ENCODE measurements around the gene TMEM101.
A peak's percentile ranks its signal among the peaks of the same experiment; 100 is the strongest.
"Not testable (repeated sequence)": the region's sequence is repeated elsewhere in the genome, so short reads cannot be mapped to it uniquely, and the experiment has no call there.

Gene TMEM101

DNA sequence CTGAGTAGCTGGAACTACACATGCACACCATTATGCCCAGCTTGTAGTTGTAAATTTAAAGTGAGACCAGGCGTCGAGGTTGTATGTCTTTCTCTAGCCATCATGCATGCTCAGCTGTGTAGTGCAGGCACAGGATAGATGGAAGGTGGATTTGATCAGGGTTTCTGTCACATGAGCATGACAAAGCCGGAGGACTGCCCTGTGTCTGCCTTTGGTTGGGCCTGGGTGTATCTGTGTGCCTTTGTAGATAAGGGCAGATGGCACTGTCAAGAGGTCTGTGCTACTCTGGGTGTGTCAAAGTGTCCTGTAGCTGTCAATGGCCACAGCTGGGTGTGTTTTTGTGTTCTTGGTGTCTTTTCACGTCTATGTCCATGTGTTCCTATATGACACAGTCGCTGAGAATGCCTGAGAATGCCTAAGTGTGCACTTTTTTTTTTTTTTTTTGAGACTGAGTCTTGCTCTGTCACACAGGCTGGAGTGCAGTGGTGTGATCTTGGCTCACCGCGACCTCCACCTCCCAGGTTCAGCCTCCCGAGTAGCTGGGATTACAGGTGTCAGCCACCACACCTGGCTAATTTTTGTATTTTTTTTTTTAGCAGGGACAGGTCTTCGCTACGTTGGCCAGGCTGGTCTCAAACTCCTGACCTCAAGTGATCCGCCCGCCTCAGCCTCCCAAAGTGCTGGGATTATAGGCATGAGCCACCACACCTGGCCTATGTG lies 14.5 kb downstream of the TMEM101 start:
- DNase-seq (ENCODE audit: low spot score): no peak

DNA sequence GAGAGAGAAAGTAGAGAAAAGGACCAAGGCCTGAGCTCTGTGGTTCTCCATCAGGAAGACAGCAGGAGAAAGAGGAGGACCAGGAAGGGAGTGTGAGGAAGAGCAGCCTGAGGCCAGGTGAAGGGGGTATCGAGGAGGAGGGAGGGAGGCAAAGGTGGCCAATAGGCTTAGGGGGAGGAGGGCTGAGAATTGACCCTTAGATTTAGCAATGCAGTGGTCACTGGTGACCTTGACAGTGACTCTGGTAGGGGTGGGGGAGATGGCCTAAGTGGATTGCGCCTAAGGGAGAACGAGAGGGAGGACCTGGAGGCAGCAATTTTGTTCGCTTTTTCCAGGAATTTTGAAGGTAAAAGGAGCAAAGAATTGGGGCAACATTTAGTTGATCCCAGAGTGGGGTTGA lies 15.7 kb downstream of the TMEM101 start:
- DNase-seq (ENCODE audit: low spot score): no peak

DNA sequence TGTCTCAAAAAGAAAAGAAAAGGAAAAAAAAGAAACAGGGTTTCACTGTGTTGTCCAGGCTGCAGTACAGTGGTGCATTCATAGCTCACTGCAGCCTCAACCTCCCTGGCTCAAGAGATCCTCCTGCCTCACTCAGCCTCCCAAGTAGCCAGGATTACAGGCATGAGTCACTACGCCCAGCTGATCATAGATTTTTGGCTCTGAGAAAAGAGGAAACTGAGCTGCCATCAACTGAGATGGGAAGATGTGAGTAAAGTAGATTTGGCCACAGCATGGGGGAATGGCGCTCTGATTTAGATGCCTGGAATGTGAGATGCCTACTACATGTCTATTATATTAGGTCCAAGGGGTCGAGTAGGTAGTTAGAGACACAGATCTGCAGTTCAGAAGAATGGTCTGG lies 16.2 kb downstream of the TMEM101 start:
- peak; percentile 30 for DNase-seq (ENCODE audit: low spot score)

DNA sequence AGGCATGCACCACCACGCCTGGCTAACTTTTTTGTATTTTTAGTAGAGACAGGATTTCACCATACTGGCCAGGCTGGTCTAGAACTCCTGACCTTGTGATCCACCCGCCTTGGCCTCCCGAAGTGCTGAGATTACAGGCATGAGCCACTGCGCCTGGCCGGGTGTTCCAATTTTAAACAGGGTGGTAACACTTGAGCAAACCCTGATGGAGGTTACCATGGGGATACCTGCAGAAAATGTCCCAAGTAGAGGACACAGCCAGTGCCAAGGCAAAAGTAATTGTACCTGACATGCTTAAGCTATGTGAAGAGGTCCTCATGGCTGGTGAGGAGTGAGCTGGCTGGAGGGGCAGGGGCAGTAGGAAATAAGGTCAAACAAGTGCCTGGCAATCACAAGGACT lies 17.6 kb downstream of the TMEM101 start:
- not testable (repeated sequence) for DNase-seq (ENCODE audit: low spot score)

DNA sequence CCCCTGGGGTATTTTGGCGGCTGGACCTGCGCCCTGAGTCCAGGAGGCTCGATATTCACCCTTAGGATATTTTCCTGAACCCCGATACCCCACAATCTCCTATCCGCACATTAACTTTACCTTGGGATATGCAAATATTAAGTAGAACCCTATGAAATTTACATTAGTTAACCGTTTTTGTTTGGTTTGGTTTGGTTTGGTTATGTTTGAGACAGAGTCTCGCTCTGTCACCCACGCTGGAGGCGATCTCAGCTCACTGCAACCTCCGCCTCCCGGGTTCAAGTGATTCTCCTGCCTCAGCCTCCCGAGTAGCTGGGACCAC lies 19.7 kb downstream of the TMEM101 start:
- DNase-seq (ENCODE audit: low spot score): no peak

DNA sequence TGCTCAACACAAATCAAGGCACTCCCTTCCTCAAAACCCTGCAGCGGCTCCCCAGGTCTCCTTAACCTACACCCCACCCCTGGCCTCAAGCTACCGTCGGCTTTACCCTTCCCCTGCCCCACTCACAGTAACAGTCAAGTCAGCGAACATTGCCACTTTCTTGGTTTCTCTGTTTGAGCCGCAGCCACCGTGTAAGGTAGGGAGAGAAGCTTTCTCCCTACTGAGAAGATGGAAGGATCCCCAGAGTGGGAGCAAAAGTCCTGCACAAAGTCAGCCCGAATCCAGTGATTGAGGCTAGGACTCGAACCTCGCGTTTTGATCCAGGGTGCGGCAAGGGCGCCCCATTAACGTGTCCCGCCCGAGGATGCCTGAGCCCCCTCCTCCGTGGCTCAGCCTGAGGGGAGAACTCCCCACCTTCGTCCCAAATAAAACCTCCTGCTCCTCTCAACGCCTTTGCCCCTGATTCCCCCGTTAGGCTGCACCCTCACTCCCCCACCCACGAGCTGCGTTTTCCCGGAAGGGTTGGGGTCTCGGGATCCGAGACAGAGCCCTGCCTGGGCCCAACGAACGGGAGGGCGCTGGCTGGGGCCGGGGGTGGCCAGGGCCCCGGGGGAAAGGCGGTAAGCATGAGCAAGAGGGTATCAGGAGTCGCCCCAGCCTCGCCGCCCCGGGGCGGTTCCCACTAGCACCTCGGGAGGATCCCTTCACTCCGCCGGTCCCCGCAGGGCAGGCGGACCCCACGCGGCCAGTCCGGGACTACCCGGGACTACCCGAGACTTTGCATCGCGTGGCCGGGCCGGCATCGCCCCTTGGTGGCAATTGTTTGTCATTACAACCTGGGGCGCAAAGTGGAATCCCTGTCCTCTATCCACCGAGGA lies 20.3 kb downstream of the TMEM101 start:
- DNase-seq (ENCODE audit: low spot score): peak; percentile 62

DNA sequence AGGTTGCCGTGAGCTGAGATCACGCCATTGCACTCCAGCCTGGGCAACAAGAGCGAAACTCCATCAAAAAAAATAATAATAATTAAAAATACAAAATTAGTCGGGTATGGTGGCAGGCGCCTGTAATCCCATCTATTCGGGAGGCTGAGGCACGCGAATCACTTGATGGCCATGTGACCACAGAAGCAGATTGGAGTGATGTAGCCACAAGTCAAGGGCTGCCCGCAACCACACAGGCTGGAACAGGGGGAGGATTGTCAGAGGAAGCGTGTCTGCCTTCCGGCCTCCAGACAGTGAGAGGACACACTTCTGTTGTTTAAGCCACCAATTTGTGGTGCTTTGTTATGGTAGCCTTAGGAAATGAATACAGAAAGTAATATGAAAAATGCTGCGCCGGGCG lies 22.1 kb downstream of the TMEM101 start:
- DNase-seq (ENCODE audit: low spot score): no peak

DNA sequence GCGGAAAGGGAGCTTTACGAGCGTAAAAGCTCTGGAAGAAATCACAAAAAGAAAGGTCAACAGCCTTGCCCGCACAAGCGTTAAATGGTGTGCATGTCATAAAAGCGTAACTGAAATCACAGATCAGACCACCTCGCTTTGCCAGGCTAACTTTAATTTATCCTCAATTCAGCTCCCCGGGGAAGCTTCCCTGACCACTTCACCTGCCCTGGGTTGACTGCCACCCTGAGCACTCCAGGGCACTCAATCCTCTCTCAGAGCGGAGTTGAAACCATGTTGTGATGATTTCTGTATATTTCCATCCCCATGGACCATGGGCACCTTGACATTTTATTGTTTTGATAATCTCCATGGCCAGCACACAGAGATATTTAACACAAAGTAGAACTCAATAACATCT lies 26.5 kb downstream of the TMEM101 start:
- no peak for DNase-seq (ENCODE audit: low spot score)

DNA sequence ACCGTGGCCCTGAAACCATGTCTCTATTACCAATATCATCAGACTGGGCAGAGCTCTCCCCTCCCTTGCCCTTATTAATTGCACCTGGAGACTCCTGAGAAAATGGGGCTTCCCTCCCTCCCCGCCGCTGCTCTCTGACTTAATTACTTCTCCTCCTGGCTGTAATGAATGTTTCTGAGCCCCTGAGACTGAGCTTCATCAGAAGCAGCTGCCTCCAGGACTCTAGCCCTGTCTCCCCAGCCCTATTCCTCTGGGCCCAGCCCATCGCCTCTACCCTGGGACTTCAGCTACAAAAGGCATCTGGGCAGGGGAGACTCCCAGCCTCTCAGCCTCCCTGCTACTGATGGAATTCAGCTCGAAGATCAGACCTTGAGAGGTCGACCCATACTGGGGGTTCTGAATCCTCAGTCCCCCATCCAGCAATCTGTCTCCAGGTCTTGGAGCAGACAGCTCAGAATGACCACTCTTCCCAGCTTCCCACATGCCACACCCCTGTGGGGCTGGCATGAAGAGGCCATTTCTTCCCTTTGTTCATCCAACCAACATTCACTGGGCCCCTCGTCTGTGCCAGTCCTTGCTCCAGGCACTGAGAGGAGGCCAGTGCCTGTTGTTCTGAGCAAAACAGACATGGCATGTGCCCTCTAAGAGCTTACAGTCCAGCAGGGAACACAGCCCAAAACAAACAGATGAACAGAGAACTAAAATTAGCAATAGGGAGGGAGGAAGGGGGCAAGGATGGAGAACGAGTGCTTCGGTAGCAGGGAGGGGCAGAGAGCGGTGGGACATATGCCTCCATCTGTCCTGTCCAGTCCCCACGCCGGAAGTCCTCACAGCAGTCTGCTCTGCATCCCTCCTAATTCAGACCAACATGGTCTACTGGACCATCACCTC lies 27.4 kb downstream of the TMEM101 start:
- DNase-seq (ENCODE audit: low spot score): no peak

DNA sequence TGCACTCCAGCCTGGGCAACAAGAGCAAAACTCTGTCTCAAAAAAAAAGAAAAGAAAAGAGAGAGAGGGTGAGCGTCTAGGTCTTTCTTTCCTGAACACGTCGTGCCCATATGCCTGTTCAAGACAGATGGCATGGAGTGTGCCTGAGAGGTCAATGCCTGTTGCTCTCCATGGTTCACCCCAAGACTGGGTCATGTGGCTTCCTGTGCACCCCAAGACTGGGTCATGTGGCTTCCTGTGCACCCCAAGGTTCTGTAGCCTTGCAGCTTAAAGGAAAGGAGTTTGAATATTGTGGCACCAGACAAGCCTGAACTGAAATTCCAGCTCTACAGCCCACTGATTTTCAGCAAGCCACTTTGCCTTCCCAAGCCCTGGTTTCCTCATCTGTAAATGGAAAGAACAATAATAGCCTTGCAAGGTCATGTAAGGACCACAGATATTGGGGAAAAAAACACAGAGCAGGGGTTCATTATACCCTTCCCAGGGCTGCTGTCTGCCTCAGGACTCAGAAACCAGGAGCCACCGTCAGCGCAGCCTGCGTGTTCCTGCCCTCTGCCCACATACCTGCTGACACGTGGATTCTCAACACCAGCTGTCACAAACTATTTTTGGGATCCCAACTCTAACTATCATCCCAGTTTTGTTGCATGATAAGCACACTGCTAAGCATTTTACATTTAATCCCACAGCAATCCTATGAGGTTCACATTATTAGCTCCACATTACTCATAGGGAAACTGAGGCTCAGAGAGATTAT lies 28.4 kb downstream of the TMEM101 start:
- no peak for DNase-seq (ENCODE audit: low spot score)

DNA sequence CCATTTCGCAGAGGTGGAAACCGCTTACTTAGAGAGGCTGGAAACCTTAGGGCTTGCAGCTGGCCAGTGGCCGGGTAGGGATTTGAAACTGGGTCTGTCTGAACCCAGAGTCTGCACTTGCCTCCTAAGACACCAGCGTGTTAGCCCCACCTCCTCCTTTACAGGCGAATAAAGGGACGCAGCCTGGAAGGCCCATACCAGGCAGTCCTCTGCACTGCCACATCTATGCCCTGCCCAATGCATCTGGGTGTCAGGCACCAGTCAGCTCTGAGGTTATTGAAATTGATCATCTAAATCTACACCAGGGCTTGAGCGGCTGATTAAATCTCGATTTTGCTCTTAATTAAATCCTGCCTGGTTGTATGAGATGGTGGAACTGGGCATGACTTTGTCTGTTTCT lies 30.2 kb downstream of the TMEM101 start:
- DNase-seq (ENCODE audit: low spot score): no peak

DNA sequence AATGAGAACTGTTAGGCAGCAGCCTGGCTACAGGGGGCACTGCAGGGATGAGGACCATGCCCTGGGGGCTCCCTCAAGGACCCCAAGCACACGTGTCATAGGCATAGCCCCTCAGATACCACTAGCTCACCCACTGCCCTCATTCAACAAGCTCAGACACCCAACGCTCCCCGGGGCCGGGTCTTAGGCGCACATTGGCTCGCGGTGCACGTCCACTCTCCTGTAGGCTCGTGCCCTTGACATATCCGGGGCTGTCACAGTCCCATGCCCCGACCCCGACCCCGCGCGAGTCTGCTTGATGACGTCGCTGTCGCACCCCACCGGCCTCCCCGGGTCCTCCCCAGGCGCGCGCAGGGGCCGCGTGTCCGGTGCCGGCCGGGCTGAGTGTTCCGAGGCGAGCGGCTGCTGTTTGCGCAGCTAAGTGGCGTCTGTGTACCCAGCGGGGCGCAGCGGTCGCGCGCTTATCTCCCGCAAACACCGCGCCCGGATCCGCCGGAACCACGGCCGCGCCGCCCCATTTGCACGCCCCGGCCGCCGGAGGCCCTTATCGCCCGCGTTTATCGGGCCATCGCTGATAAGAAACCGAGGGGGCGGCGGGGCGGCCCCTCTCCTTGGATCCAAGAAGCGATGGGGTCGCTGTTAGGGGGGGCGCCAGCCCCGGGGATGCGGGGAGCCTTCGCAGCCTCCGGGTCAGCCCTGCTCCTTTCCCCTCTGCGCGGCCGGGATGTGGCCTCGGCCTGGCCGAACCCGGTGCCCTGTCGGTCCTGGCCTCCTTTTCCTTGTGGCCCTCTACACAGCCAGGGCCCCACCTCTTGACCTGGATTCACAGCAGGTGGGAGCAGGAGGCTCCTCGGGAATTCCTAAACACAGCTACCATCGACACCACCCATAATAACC lies 31.0 kb downstream of the TMEM101 start:
- DNase-seq (ENCODE audit: low spot score): no peak

DNA sequence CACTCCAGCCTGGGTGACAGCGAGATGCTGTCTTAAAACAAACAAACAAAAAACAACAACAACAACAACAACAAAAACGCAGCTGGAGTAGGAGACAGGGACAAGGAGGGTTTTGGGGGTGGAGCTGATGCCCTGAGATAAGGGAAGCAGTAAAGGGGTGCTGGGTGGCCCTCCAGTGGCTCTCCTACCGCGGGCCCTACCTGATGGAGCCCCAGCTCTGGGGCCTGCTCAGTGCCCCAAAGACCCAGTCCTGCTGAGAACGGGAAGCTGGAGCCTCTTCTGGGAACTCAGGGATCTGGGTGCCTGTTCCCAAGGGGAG lies 31.6 kb downstream of the TMEM101 start:
- DNase-seq (ENCODE audit: low spot score): no peak

DNA sequence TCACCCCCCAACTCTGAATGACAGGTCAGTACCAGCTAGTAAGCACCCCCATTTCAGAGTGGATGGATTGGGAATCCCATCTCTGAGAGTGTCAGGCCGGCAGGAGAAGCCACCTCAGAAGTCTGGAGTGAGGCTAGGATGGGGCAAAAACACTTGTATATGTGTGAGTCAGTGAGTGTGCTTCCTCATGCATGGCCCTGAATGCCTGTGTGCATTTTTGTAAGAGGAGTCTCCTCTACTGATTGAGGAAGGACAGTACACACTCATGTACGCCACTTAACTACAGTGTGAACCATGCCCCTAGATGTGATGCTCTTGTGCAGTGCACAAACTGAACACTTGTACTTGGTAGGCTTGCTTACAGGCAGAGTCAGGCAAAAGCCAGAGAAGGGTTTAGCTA lies 32.6 kb downstream of the TMEM101 start:
- DNase-seq (ENCODE audit: low spot score): peak; percentile 76

DNA sequence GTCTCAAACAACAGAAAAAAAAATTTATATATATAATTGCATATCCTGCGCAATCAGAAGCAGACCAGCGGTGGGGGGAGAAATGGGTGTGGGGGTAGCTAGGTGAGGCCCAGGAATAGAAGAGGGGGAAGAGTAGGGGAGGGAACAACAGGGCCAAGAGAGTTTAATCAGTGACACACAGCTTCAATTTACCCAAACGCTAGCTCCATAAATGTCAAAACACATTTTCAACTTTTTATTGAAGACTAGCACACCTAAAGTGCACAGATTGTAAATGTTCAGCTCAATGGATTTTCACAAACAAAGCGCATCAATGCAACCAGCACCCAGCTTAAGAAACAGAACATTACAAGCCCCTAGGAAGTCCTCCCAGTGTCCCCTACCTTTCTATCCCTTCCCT lies 35.1 kb downstream of the TMEM101 start:
- no peak for DNase-seq (ENCODE audit: low spot score)

DNA sequence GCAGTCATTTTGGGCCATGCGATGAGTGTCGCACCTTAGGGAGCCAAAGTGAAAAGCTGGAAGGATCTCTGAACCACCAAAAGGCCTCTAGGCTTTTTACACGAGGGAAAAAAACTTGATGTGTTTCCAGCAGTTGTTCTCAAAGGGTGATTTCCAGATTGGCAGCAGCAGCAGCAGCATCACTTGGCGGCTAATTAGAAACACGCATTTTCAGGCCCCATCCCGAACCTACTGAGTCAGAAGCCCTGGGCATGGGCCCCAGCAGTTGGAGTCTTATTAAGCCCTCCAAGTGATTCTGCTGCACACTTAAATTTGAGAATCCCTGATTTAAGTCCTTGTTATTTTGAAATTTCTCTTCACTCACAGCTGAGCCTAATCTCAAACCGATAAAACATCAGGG lies 35.8 kb downstream of the TMEM101 start:
- no peak for DNase-seq (ENCODE audit: low spot score)

DNA sequence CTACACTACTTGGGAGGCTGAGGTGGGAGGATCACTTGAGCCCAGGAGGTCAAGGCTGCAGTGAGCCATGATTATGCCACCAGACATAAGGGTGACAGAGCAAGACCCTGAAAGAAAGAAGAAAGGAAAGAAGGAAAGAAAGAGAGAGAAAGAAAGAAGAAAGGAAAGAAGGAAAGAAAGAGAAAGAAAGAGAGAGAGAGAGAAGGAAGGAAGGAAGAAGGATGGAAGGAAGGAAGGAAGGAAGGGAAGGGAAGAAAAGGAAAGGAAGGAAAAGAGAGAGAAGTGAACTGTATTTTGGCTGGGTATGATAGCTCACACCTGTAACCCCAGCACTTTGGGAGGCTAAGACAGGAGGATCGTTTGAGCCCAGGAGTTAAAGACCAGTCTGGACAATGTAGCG lies 36.7 kb downstream of the TMEM101 start:
- no peak for DNase-seq (ENCODE audit: low spot score)

DNA sequence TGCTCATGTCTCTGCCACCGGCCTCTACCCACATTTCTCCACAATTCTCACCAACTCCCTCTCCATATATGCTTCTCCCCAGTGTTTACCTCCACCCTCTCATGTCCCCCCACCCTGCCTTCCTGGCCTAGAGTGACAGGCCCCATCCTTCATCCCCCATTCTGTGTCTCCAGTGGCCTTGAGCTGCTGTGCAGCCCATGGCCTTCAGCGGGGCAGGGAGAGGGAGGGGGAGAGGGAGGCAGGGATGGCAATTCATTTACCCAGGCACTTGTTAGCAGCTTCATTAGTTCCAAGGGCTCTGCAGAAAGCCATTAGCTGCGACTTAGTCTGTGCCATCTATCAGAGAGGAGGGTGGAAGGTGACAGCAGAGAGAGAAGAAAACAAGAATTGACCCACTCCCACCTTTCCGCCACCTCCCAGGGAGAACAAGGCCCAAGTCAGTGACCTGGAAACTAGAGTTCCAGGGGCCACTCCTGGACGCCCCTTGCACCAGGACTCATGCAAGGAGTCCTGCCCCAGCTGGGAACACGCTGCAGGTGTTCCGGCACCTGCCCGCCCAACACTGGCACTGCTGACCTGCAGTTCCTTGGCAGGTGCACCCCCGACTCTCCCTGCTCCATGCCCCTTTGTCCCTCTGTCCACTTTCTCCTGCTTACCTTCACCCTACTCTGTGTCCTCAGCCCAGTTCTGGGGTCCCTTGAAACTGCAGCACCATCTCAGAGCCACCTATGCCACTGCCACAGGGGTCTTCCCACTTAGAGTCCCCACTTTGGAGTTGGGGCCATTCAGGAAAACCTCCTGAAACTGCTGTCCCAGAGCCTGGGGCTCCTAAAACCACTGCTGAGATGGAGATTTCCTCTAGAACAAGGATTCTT lies 37.6 kb downstream of the TMEM101 start:
- no peak for DNase-seq (ENCODE audit: low spot score)

DNA sequence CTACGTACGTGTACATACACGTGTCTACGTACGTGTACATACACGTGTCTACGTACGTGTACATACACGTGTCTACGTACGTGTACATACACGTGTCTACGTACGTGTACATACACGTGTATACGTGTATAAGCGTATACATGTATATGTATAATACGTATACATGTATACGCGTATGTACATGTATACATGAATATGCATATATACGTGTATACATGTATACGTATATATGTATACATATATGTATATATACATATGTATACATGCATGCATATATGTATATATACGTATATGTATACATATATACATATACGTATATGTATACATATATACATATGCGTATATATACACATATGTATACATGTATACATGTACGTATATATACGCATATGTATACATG lies 38.9 kb downstream of the TMEM101 start:
- no peak for DNase-seq (ENCODE audit: low spot score)

Data from kidney tubule cell (primary cell).